ENCODE results near the gene KRTAP5-10.
"Not testable (repeated sequence)": the region's sequence is repeated elsewhere in the genome, so short reads cannot be mapped to it uniquely, and the experiment has no call there.

The KRTAP5-10 gene

DNA sequence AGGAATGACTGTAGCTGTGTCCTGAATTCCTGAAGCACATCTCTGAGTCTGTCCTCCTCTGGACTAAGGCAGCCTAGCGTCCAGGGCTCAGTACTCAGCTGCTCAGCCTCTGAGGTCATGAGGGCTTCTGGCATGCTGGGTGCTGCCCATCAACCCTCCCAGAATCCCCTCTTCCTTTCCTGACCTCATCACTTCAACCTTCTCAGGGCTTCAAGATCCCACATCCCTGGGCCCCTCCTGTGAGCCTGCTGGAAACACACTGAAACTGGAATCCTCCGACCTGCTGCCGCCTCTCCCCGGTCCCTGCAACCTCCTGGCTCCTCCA lies 26.7 kb upstream of the KRTAP5-10 start:
- Histone ChIP-seq H3K4me3 (no peak overlapping the region), H3K27ac (no peak overlapping the region)
- no peak for DNase-seq (ENCODE audit: low spot score)
- TF ChIP-seq CTCF (IDR thresholded peaks at IDR 0.05), result no peak

DNA sequence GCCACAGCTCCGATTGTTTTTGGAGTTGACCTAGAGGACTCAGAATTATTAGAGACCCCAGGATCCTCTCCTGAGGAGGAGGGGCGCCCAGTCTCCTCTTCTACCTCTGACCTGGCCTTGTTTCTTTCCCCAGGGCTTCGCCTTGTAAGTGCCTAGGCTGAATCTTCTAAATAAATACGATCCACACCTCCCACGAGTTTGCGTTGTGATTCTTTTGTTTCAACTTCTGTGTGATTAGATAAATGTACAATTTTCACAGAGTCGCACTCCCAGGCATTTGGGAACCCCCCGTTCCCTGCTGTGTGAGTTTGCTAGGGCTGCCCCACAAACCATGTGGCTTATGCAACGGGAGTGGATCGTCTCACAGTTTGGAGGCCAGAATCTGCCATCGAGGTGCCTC lies 26.3 kb upstream of the KRTAP5-10 start:
- TF ChIP-seq CTCF (IDR thresholded peaks at IDR 0.05), result no peak
- no peak for DNase-seq (ENCODE audit: low spot score)
- Histone ChIP-seq H3K27ac (no peak overlapping the region), H3K4me3 (no peak overlapping the region)

DNA sequence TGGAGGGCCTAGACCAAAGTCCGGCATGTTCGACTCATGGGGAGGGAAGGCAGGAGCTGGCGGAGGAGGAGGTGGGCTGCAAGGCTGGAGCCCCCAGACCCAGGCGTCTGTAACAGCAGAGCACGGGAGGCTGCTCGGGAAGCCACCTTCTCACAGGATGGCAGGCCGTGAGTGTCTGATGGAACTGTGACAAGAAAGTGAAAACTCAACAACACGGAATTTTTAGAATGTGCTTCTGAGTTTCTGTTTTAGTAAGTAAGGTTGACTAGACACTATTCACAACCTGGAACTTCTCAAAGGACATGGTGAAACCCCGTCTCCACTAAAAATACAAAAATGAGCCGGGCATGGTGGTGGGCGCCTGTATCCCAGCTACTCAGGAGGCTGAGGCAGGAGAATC lies 25.4 kb upstream of the KRTAP5-10 start:
- H3K27ac ChIP-seq; DNase-seq (ENCODE audit: low spot score); H3K4me3 ChIP-seq: not testable (repeated sequence)

- not testable (repeated sequence) for H3K27ac ChIP-seq; H3K4me3 ChIP-seq; DNase-seq (ENCODE audit: low spot score)
Observed at GRCh38 chr11:71540521-71541304, 24.6 kb upstream of the KRTAP5-10 start.

GRCh38 chr11:71542382-71542781 lies 23.0 kb upstream of the KRTAP5-10 start:
- Histone ChIP-seq H3K4me3 (no peak overlapping the region), H3K27ac (no peak overlapping the region)
- TF ChIP-seq CTCF (IDR thresholded peaks at IDR 0.05), result no peak
- DNase-seq (ENCODE audit: low spot score), result no peak

DNA sequence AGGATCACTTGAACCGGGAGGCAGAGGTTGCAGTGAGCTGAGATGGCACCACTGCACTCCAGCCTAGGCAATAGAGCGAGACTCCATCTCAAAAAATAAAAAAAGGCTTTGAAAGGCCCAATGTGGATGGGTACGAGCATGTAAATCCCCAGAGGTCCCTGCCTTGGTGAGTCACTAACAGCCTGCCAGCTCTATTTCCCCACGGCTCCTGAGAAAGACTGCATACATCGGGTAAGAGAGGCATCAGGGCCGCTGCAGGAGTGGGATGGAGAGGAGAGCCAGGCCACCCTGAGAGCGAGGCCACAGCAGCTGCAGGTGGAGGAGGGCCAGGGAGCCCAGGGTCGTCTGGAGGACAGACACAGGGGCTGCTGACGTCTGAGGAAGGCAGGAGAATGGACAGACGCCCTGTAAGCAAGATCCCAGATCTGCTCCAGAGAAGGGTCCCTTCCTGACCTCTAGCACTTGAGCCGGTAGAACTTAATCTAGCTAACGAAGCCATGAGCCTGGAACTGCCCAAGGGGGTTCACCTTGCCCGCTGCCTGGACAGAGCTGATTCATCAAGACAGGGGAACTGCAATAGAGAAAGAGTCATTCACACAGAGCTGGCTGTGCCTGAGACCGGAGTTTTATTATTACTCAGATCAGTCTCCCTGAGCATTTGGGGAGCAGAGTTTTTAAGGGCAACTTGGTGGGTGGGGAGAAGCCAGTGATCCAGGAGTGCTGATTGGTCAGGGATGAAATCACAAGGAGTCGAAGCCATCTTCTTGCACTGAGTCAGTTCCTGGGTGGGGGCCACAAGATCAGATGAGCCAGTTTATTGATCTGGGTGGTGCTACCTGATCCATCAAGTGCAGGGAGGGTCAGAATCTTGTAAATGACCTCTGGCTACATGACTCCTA lies 22.2 kb upstream of the KRTAP5-10 start:
- no peak for TF ChIP-seq CTCF (IDR thresholded peaks at IDR 0.05)
- Histone ChIP-seq H3K4me3 (no peak overlapping the region), H3K27ac (no peak overlapping the region)
- no peak for DNase-seq (ENCODE audit: low spot score)

- TF ChIP-seq CTCF (IDR thresholded peaks at IDR 0.05), result no peak
- Histone ChIP-seq H3K27ac (no peak overlapping the region), H3K4me3 (no peak overlapping the region)
- no peak for DNase-seq (ENCODE audit: low spot score)
Observed at GRCh38 chr11:71543866-71544265, 21.5 kb upstream of the KRTAP5-10 start.

Data from coronary artery (tissue), 2 donors.